NCI-H2227 (cell line): ENCODE measurements around the gene MYT1.

Experiments used
- DNase-seq: peaks from one replicate; lab custom pipeline; 2025; ENCODE audit not compliant: unreplicated experiment; lab: John Stamatoyannopoulos, UW

The MYT1 gene

GRCh38 chr20:64188682-64189529, 24.7 kb downstream of the MYT1 start:
- DNase-seq = peak; percentile 90

GRCh38 chr20:64189530-64189966, 25.3 kb downstream of the MYT1 start:
- DNase-seq = no peak

- no peak for DNase-seq
Measured at GRCh38 chr20:64189986-64190385, 25.7 kb downstream of the MYT1 start.

GRCh38 chr20:64191002-64191401, 26.8 kb downstream of the MYT1 start:
- no peak for DNase-seq

DNA sequence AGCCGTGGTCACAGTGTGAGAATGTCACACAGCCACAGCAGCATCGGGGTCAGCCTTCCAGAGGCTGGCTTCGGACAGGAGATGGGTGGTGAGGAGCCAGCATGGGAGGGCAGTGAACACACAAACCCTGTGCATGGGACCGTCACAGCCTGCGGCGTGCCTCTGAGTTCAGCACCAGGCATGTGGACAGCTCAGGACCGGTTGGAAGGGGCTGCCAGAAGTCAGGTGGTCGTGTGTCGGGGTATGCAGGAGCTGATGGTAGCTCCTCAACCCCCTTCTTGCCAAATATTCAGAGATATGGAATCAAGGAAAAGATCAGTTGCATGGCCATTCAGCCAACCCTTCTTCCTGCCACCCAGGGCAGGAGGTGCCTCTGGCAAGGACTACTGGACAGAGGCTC, 28.2 kb downstream of the MYT1 start:
- DNase-seq = no peak

GRCh38 chr20:64193058-64193457, 28.8 kb downstream of the MYT1 start:
- no peak for DNase-seq

GRCh38 chr20:64194269-64194668, 30.0 kb downstream of the MYT1 start:
- DNase-seq = no peak

- no peak for DNase-seq
Measured at GRCh38 chr20:64196309-64196708, 32.1 kb downstream of the MYT1 start.

DNA sequence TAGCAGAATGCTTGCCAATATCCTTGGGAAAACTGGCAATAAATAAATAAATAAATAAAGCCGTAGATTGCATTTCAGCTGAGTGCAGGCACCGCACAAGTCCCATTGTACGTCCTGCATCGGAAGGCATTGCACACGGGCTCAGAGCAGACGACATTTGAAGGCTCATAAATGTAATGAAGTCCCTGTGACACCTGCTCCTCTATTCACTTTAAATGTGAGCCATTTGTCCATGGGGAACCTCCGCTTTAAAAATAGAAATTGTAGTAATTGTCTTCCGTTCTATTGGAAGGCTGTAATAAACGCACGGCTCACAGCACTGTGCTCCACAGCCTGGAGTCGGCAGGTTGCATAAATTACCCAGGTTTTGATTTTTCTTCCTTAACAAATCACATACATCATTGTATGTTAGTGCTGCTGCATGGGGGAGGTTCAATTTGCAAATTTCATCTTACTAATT, 32.6 kb downstream of the MYT1 start:
- peak; percentile 80 for DNase-seq

- DNase-seq = no peak
Measured at GRCh38 chr20:64198347-64198746, 34.1 kb downstream of the MYT1 start.

DNA sequence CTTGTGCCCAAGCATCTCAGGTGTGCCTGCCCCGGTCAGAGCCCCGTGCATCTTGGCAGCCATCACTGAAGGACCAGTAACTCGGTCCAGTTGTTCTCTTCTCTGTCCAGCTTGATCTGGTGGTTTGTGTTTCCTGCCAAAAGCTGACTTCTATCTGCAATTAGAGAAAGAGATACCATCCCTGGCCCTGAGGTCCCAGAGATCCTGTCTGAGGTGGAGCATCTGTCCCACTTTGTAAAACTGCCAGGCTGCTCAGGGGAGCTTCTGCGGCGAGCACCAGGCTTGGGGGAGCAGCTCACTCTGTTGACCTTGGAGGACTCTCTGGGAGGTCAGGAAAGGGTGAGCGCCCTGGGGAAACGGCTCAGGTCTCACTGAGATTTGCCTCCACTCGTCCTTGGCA, 35.1 kb downstream of the MYT1 start:
- DNase-seq = no peak

DNA sequence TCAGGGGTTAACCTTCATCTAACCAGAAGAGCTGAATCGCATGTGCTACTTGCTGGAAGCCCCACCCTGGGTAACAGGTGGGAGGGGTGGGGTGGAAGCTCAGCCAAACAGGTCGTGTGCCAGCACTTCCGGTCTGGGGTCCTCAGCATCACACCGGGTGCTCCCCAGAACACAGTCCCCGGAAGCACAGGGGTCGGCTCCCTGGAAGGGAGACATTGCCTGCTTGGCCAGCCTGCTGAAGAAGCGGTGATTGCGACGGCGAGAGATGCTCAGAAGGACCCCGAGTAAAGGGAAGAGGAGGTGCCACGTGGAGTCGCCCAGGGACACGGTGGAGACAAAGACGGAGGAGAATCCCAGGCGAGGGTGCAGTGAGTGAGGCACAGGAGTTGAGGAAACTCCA, 36.5 kb downstream of the MYT1 start:
- no peak for DNase-seq

DNA sequence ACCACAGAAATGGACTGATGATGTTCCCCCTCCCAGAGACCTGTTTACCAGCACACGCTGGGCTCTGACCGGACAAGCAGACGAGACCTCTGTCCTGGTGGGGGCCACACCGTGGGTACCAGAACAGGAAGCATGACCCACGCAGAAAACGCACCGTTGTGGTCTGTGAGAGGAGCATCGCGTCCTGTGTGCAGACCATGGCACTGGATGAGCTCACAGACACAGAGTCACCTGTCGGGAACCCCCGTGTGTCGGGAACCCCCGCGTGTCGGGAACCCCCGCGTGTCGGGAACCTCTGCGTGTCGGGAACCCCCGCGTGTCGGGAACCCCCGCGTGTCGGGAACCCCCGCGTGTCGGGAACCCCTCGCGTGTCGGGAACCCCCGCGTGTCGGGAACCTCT, 37.4 kb downstream of the MYT1 start:
- DNase-seq = no peak

GRCh38 chr20:64203037-64203777, 39.0 kb downstream of the MYT1 start:
- DNase-seq = no peak

GRCh38 chr20:64205611-64206026, 41.4 kb downstream of the MYT1 start:
- DNase-seq = no peak

GRCh38 chr20:64206614-64207013, 42.4 kb downstream of the MYT1 start:
- no peak for DNase-seq

GRCh38 chr20:64207641-64208590, 43.7 kb downstream of the MYT1 start:
- DNase-seq = no peak

DNA sequence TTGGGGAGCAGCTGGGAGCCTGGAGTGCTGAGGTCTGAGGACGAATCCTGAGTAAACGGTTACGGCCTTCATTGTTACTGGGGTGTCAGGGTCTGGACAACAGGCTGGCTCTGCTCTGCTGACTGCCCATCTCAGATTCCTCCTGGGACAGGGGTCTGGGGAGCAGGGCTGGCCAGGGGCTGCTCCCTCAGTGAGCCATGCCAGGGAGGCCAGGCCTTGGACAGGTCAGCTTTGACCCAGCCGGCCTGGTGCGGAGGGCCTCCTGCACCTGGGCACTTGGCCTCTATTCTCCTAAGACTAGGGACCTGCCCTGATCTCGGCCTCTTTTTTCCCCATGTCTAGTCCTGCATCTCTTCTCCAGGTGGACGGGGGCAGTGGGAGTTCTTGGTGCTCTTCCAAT, 44.9 kb downstream of the MYT1 start:
- DNase-seq = no peak

- DNase-seq = no peak
Measured at GRCh38 chr20:64210656-64211369, 46.6 kb downstream of the MYT1 start.

DNA sequence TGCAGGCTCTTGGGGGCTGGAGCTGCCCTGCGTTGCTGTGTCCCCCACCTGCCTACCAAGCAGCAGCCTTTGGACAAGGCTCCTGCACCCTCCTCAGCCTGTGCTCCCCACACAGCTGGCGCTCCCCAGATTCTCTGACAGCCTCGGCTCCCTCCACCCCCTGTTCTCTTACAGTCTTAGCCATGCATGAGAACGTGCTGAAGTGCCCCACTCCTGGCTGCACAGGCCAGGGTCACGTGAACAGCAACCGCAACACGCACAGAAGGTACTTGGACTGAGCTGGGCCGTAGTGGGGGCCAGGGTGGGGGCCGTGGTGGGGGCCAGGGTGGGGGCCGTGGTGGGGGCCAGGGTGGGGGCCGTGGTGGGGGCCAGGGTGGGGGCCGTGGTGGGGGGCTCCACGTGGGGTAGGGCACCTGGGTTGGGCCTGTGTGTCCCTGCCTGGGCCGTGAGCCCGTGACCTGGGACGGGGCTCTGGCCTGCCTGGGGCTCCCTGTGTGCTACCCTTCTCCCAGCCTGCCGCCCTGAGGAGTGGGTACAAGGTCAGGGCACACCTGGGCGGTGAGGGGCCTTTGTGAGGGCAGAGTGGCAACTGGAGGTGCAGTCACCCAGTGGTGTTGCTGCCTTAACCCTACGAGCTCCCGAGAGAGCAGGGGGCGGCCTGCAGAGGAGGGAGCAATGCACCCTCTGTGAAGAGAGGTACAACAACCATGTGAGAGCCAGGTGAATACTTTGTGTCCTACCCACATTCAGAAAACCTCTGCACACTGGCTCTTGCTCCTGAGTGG, 47.8 kb downstream of the MYT1 start:
- DNase-seq = no peak
